Neural crest cell (in vitro differentiated cells): ENCODE results near the gene AAK1. TPM values are rescaled to one million over a fixed set of nuclear protein-coding genes. Genes with fewer than 3 reads are reported as not detected.
A peak's percentile ranks its signal among the peaks of the same experiment; 100 is the strongest.
"Not testable (repeated sequence)": the region's sequence is repeated elsewhere in the genome, so short reads cannot be mapped to it uniquely, and the experiment has no call there.

Source experiments
- DNase-seq: peaks from one replicate; pipeline ENCODE4 v3.0.0; 2021; ENCODE audit warnings: low read depth, mixed read lengths, low spot score
- H3K27ac Mint-ChIP-seq: one replicate; pipeline ENCODE4 v1.8.0; 2021; ENCODE audit warnings: mild to moderate bottlenecking, mixed read lengths; ENCODE audit not compliant: unreplicated experiment
- H3K27me3 Mint-ChIP-seq: 2 replicates; pipeline ENCODE4 v1.8.0; 2021; ENCODE audit warnings: low read depth, mild to moderate bottlenecking, mixed read lengths
- H3K36me3 Mint-ChIP-seq: 2 replicates; pipeline ENCODE4 v1.8.0; 2021; ENCODE audit warnings: low read depth, mild to moderate bottlenecking, mixed read lengths
- H3K4me1 Mint-ChIP-seq: 2 replicates; pipeline ENCODE4 v1.8.0; 2021; ENCODE audit warnings: mixed read lengths
- H3K4me3 Mint-ChIP-seq: one replicate; pipeline ENCODE4 v1.8.0; 2021; ENCODE audit warnings: mild to moderate bottlenecking, mixed read lengths
- H3K9me3 Mint-ChIP-seq: 2 replicates; pipeline ENCODE4 v1.8.0; 2021; ENCODE audit warnings: mixed read lengths
- CTCF ChIP-seq: fragments of 200-600 bp; sonication (generic); conservative IDR thresholded peaks from 2 replicates; pipeline ENCODE4 v1.5.0; 2021; ENCODE audit warnings: antibody characterized with exemption, mild to moderate bottlenecking
- total RNA-seq: library from RNA; stranded (reverse); gene quantifications from 2 replicates; pipeline ENCODE4 v1.2.1, GENCODE V29; 2021

AAK1 gene
- total RNA-seq, 1 donor from 2014 or later, result 38.8 TPM

- TF ChIP-seq CTCF, result no peak
- no peak overlapping the region for H3K27ac Mint-ChIP-seq
- H3K4me1 Mint-ChIP-seq, result no peaks in the 10 kb centered on the region
- no peak for DNase-seq
- peaks cover 5% of the 10 kb centered on the region for H3K9me3 Mint-ChIP-seq
- no peak overlapping the region for H3K4me3 Mint-ChIP-seq
- H3K27me3 Mint-ChIP-seq, result peaks cover 2% of the 10 kb centered on the region
- H3K36me3 Mint-ChIP-seq, result no peaks in the 10 kb centered on the region
Observed at GRCh38 chr2:69659349-69659748, 15.8 kb upstream of the AAK1 start.

- no peak for TF ChIP-seq CTCF
- H3K27me3 Mint-ChIP-seq, result no peaks in the 10 kb centered on the region
Observed at GRCh38 chr2:69652206-69652605, 8.7 kb upstream of the AAK1 start.

GRCh38 chr2:69647196-69647595 is 3.7 kb upstream of the AAK1 start:
- not testable (repeated sequence) for H3K27ac Mint-ChIP-seq, DNase-seq
- peak overlapping the region; percentile 45 for H3K4me3 Mint-ChIP-seq

More at GRCh38 chr2:69652206-69652605, 8.7 kb upstream of the AAK1 start:
- Mint-ChIP-seq H3K4me3 (no peak overlapping the region), H3K27ac (no peak overlapping the region), H3K4me1 (no peaks in the 10 kb centered on the region), H3K9me3 (no peaks in the 10 kb centered on the region), H3K36me3 (no peaks in the 10 kb centered on the region)
- no peak for DNase-seq

DNA sequence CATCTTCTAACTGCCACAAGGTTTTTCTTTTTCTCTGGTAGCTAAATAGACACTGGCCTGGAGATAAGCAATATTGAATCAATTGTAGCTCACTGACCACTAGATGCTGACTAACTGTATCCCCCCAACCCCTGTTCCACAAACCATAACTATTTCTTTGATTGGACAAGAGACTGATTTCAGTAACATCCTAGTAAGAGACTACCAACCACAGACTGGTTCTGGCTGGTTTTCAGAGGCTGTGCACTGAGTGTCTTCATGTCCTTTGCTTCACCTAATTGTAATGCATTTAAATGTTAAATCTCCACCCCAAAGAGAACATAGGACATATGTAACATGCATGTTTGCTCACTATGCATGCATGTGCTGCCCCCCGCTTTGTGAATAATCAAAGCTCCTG is 3.2 kb upstream of the AAK1 start:
- DNase-seq, result no peak
- H3K27ac Mint-ChIP-seq, result no peak overlapping the region
- no peak for TF ChIP-seq CTCF
- peaks cover 2% of the 10 kb centered on the region for H3K27me3 Mint-ChIP-seq
- no peaks in the 10 kb centered on the region for H3K9me3 Mint-ChIP-seq
- no peaks in the 10 kb centered on the region for H3K36me3 Mint-ChIP-seq
- H3K4me1 Mint-ChIP-seq, result peaks cover 29% of the 10 kb centered on the region
- H3K4me3 Mint-ChIP-seq, result peak overlapping the region; percentile 45

More at GRCh38 chr2:69647196-69647595, 3.7 kb upstream of the AAK1 start:
- not testable (repeated sequence) for H3K27me3 Mint-ChIP-seq, H3K36me3 Mint-ChIP-seq, H3K9me3 Mint-ChIP-seq
- H3K4me1 Mint-ChIP-seq, result peaks cover 24% of the 10 kb centered on the region

DNA sequence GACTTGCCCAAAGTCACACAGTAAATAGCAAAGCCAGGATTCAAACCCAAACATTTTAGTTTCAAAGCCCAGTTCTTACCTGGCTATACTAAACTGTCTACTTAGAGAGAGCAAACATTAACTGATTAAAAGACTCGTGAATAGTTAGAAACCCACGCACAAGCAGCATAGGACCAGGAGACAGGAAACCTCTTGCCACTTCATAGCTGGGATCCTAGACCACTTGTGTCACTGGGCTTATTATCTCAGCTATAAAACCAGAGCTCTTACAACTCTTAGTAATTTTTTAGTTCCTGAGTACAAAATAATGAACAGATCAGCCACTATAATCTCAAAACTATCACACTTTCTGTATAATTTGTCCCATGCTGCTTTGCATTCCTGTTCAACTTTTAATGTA is 2.4 kb upstream of the AAK1 start:
- no peak for TF ChIP-seq CTCF
- Mint-ChIP-seq H3K36me3 (no peaks in the 10 kb centered on the region), H3K27ac (no peak overlapping the region), H3K4me1 (peaks cover 37% of the 10 kb centered on the region), H3K9me3 (no peaks in the 10 kb centered on the region), H3K27me3 (peaks cover 2% of the 10 kb centered on the region), H3K4me3 (peak overlapping the region; percentile 97)
- no peak for DNase-seq

DNA sequence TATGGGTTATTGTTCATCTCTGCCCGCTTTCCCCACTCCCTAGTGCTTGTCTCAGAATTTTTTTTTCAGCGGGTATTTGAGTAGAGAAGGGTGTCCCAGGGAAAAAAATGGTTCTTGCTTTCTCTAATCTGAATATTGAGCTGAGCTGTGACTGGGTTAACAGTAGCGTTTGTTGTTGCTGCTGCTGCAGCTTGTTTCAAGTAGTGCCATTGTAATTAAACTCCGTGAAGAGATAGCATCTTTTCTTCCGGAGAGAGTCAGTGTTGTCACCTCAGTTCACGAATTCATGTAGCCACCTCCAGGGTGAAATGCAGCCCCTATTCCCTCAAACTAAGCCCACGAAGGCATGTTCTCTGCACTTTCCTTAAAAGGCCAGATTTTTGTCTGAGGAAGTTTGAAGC is 1.5 kb upstream of the AAK1 start:
- peaks cover 2% of the 10 kb centered on the region for H3K27me3 Mint-ChIP-seq
- no peak for TF ChIP-seq CTCF
- H3K4me1 Mint-ChIP-seq, result peaks cover 46% of the 10 kb centered on the region
- H3K9me3 Mint-ChIP-seq, result no peaks in the 10 kb centered on the region
- peak overlapping the region; percentile 97 for H3K4me3 Mint-ChIP-seq
- H3K27ac Mint-ChIP-seq, result no peak overlapping the region
- no peak for DNase-seq
- no peaks in the 10 kb centered on the region for H3K36me3 Mint-ChIP-seq
